ENCODE data around the gene SKOR1.

SKOR1 gene

GRCh38 chr15:67869701-67870100 lies 44.4 kb downstream of the SKOR1 start:
- Histone ChIP-seq H3K4me3 (ENCODE audit: insufficient read length, low read depth) (no peak overlapping the region), H3K27me3 (ENCODE audit: insufficient read depth, insufficient read length) (no peaks in the 10 kb centered on the region), H3K9ac (ENCODE audit: insufficient read length, low read depth) (no peak overlapping the region), H3K4me1 (ENCODE audit: insufficient read depth, insufficient read length) (no peaks in the 10 kb centered on the region), H3K9me3 (ENCODE audit: insufficient read depth, low read length) (peaks cover 12% of the 10 kb centered on the region; the same call in 1 of the 2 replicates), H3K36me3 (ENCODE audit: insufficient read depth, insufficient read length, low read length) (no peaks in the 10 kb centered on the region)
- DNase-seq (ENCODE audit: low read depth, low spot score), result no peak
- TF ChIP-seq ZNF274 (IDR thresholded peaks at IDR 0.05; ENCODE audit: low read depth, low read length) (no peak), YY1 (IDR thresholded peaks at IDR 0.05; ENCODE audit: insufficient read depth, insufficient read length) (no peak), SUZ12 (IDR thresholded peaks at IDR 0.05; ENCODE audit: extremely low read depth, insufficient read depth, insufficient read length) (no peak)

GRCh38 chr15:67870868-67871408 lies 45.6 kb downstream of the SKOR1 start:
- no peak for DNase-seq (ENCODE audit: low read depth, low spot score)
- TF ChIP-seq SUZ12 (IDR thresholded peaks at IDR 0.05; ENCODE audit: extremely low read depth, insufficient read depth, insufficient read length) (no peak), ZNF274 (IDR thresholded peaks at IDR 0.05; ENCODE audit: low read depth, low read length) (no peak), YY1 (IDR thresholded peaks at IDR 0.05; ENCODE audit: insufficient read depth, insufficient read length) (no peak)
- H3K27me3 ChIP-seq (ENCODE audit: insufficient read depth, insufficient read length), result no peaks in the 10 kb centered on the region

GRCh38 chr15:67873777-67874176 lies 48.5 kb downstream of the SKOR1 start:
- no peak overlapping the region for H3K9ac ChIP-seq (ENCODE audit: insufficient read length, low read depth)
- no peak overlapping the region for H3K4me3 ChIP-seq (ENCODE audit: insufficient read length, low read depth)
- no peaks in the 10 kb centered on the region for H3K36me3 ChIP-seq (ENCODE audit: insufficient read depth, insufficient read length, low read length)
- no peaks in the 10 kb centered on the region for H3K4me1 ChIP-seq (ENCODE audit: insufficient read depth, insufficient read length)
- TF ChIP-seq ZNF274 (IDR thresholded peaks at IDR 0.05; ENCODE audit: low read depth, low read length) (no peak), YY1 (IDR thresholded peaks at IDR 0.05; ENCODE audit: insufficient read depth, insufficient read length) (no peak), SUZ12 (IDR thresholded peaks at IDR 0.05; ENCODE audit: extremely low read depth, insufficient read depth, insufficient read length) (no peak)
- no peak for DNase-seq (ENCODE audit: low read depth, low spot score)
- peaks cover 12% of the 10 kb centered on the region; the same call in 1 of the 2 replicates for H3K9me3 ChIP-seq (ENCODE audit: insufficient read depth, low read length)
- no peaks in the 10 kb centered on the region for H3K27me3 ChIP-seq (ENCODE audit: insufficient read depth, insufficient read length)

More at GRCh38 chr15:67870868-67871408, 45.6 kb downstream of the SKOR1 start:
- Histone ChIP-seq H3K4me3 (ENCODE audit: insufficient read length, low read depth) (no peak overlapping the region), H3K9ac (ENCODE audit: insufficient read length, low read depth) (no peak overlapping the region), H3K4me1 (ENCODE audit: insufficient read depth, insufficient read length) (no peaks in the 10 kb centered on the region), H3K9me3 (ENCODE audit: insufficient read depth, low read length) (peaks cover 12% of the 10 kb centered on the region; the same call in 1 of the 2 replicates), H3K36me3 (ENCODE audit: insufficient read depth, insufficient read length, low read length) (no peaks in the 10 kb centered on the region)

- Histone ChIP-seq H3K27me3 (ENCODE audit: insufficient read depth, insufficient read length) (no peaks in the 10 kb centered on the region), H3K9me3 (ENCODE audit: insufficient read depth, low read length) (no peaks in the 10 kb centered on the region; the same call in 1 of the 2 replicates), H3K4me3 (ENCODE audit: insufficient read length, low read depth) (no peak overlapping the region), H3K9ac (ENCODE audit: insufficient read length, low read depth) (no peak overlapping the region), H3K4me1 (ENCODE audit: insufficient read depth, insufficient read length) (no peaks in the 10 kb centered on the region), H3K36me3 (ENCODE audit: insufficient read depth, insufficient read length, low read length) (no peaks in the 10 kb centered on the region)
- no peak for DNase-seq (ENCODE audit: low read depth, low spot score)
- TF ChIP-seq YY1 (IDR thresholded peaks at IDR 0.05; ENCODE audit: insufficient read depth, insufficient read length) (no peak), ZNF274 (IDR thresholded peaks at IDR 0.05; ENCODE audit: low read depth, low read length) (no peak), SUZ12 (IDR thresholded peaks at IDR 0.05; ENCODE audit: extremely low read depth, insufficient read depth, insufficient read length) (no peak)
Observed at GRCh38 chr15:67878712-67879206, 53.5 kb downstream of the SKOR1 start.

GRCh38 chr15:67879440-67880129 lies 54.3 kb downstream of the SKOR1 start:
- Histone ChIP-seq H3K4me1 (ENCODE audit: insufficient read depth, insufficient read length) (no peaks in the 10 kb centered on the region), H3K9ac (ENCODE audit: insufficient read length, low read depth) (no peak overlapping the region), H3K4me3 (ENCODE audit: insufficient read length, low read depth) (no peak overlapping the region), H3K36me3 (ENCODE audit: insufficient read depth, insufficient read length, low read length) (no peaks in the 10 kb centered on the region), H3K9me3 (ENCODE audit: insufficient read depth, low read length) (no peaks in the 10 kb centered on the region), H3K27me3 (ENCODE audit: insufficient read depth, insufficient read length) (no peaks in the 10 kb centered on the region)
- DNase-seq (ENCODE audit: low read depth, low spot score), result no peak
- TF ChIP-seq SUZ12 (IDR thresholded peaks at IDR 0.05; ENCODE audit: extremely low read depth, insufficient read depth, insufficient read length), result no peak
- no peak for TF ChIP-seq YY1 (IDR thresholded peaks at IDR 0.05; ENCODE audit: insufficient read depth, insufficient read length)
- TF ChIP-seq ZNF274 (IDR thresholded peaks at IDR 0.05; ENCODE audit: low read depth, low read length), result no peak

- H3K36me3 ChIP-seq (ENCODE audit: insufficient read depth, insufficient read length, low read length), result no peaks in the 10 kb centered on the region
- H3K9me3 ChIP-seq (ENCODE audit: insufficient read depth, low read length), result no peaks in the 10 kb centered on the region
- H3K9ac ChIP-seq (ENCODE audit: insufficient read length, low read depth), result no peak overlapping the region
- no peaks in the 10 kb centered on the region for H3K4me1 ChIP-seq (ENCODE audit: insufficient read depth, insufficient read length)
- TF ChIP-seq ZNF274 (IDR thresholded peaks at IDR 0.05; ENCODE audit: low read depth, low read length), result no peak
- TF ChIP-seq YY1 (IDR thresholded peaks at IDR 0.05; ENCODE audit: insufficient read depth, insufficient read length), result no peak
- no peak for TF ChIP-seq SUZ12 (IDR thresholded peaks at IDR 0.05; ENCODE audit: extremely low read depth, insufficient read depth, insufficient read length)
- no peak overlapping the region for H3K4me3 ChIP-seq (ENCODE audit: insufficient read length, low read depth)
- no peak for DNase-seq (ENCODE audit: low read depth, low spot score)
- peaks cover 5% of the 10 kb centered on the region for H3K27me3 ChIP-seq (ENCODE audit: insufficient read depth, insufficient read length)
Observed at GRCh38 chr15:67880651-67881182, 55.4 kb downstream of the SKOR1 start.
